Thoracic aorta (tissue), 2 donors: Measurements from ENCODE around the gene C19orf18. TPM values are rescaled to one million over a fixed set of nuclear protein-coding genes. Genes with fewer than 3 reads are reported as not detected.
"Not testable (repeated sequence)": the region's sequence is repeated elsewhere in the genome, so short reads cannot be mapped to it uniquely, and the experiment has no call there.

ENCODE experiments used
- ATAC-seq: fragments of 150-250 bp; one replicate; pipeline ENCODE4 v1.8.0; 2017; ENCODE audit warnings: low read depth; ENCODE audit not compliant: insufficient number of reproducible peaks, low FRiP score
- DNase-seq: peaks from one replicate; pipeline ENCODE4 v3.0.0-alpha.2; 2020; ENCODE audit warnings: low spot score
- H3K27ac ChIP-seq, 2 donors: fragments of 200-600 bp; sonication (generic); 1 replicate in 1 of 2; 2 replicates in 1 of 2; pipeline ENCODE4 v1.5.1; 2016; ENCODE audit warnings: mild to moderate bottlenecking in 2 of 2, moderate library complexity in 2 of 2
- H3K27me3 ChIP-seq: fragments of 200-600 bp; sonication (generic); replicated peaks from 2 replicates; pipeline ENCODE4 v1.6.0; 2016; ENCODE audit warnings: mild to moderate bottlenecking; ENCODE audit not compliant: insufficient read depth
- H3K36me3 ChIP-seq: fragments of 200-600 bp; sonication (generic); one replicate; pipeline ENCODE4 v1.5.1; 2016
- H3K4me1 ChIP-seq, 2 donors: fragments of 200-600 bp; sonication (generic); 1 replicate in 1 of 2; 2 replicates in 1 of 2; pipeline versions ENCODE4 v1.5.1 to v1.6.0; 2016; ENCODE audit warnings: low read depth in 2 of 2, mild to moderate bottlenecking in 1 of 2; ENCODE audit not compliant: control insufficient read depth in 1 of 2
- H3K4me3 ChIP-seq: fragments of 200-600 bp; sonication (generic); 2 replicates; pipeline ENCODE4 v1.5.1; 2016; ENCODE audit warnings: mild to moderate bottlenecking
- H3K9me3 ChIP-seq: fragments of 200-600 bp; sonication (generic); 2 replicates; pipeline ENCODE4 v1.5.1; 2016
- CTCF ChIP-seq: fragments of 200-600 bp; sonication (generic); IDR thresholded peaks from one replicate; pipeline ENCODE4 v1.5.1; 2019; ENCODE audit warnings: antibody characterized with exemption
- total RNA-seq, 2 donors: library from RNA; depleted of rRNA; stranded (reverse); fragments of >200 nt; gene quantifications; one replicate each; pipeline versions ENCODE4 v1.1.0 to v1.2.3, GENCODE V29; 2016

C19orf18 gene
- total RNA-seq, 2 donors from 2014 or later, result not detected

DNA sequence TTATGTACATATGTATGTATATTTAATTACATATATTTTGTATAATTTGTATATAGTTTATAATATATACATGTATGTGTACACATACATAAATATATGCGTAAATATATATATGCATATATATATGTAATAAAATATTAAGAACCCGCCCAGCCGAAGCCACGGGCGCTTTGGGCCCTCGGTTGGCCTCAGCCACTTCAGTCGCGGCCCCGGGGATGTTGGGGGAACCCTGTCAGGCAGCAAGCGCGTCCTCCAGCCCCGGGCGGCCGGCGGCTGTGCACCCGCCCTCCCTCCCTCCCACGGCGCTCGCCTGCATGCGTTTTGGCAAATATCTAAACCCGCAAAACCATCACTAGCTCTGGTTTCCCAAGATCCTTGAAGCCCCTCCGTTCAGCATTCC is 36.2 kb upstream of the C19orf18 start:
- Histone ChIP-seq H3K36me3 (peaks cover 9% of the 10 kb centered on the region), H3K4me3 (no peak overlapping the region), H3K9me3 (peaks cover 75% of the 10 kb centered on the region), H3K27ac (no peak overlapping the region), H3K4me1 (no peaks in the 10 kb centered on the region), H3K27me3 (no peaks in the 10 kb centered on the region)
- ATAC-seq (no peak), DNase-seq (no peak)
- no peak for TF ChIP-seq CTCF

DNA sequence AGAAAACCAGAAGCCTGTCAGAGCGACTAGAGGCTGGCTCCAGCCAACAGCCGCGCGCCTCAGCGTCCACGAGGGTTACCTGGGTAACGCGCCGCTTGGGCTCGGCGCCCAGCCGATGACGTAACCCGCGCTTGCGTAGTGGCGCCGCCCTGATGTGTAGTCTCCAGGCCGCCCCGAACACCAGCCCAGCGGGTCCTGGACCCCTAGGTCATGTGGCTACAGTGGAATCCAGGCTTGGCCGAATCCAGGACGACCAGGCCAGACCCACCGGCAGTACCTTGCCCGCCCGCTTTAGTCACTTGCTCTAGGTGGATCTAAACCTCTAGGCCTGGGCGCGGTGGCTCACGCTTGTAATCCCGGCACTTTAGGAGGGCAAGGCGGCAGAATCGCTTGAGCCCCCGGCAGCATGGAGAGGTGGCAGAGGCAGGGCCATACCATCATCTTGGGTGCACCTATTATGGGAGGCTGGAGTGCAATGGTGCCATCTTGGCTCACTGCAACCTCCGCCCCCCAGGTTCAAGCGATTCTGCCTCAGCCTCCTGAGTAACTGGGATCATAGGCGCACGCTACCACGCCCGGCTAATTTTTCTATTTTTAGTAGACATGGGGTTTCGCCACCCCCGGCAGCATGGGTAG is 35.5 kb upstream of the C19orf18 start:
- peak; percentile 26 for DNase-seq
- peak overlapping the region; percentile 53 for H3K4me3 ChIP-seq

DNA sequence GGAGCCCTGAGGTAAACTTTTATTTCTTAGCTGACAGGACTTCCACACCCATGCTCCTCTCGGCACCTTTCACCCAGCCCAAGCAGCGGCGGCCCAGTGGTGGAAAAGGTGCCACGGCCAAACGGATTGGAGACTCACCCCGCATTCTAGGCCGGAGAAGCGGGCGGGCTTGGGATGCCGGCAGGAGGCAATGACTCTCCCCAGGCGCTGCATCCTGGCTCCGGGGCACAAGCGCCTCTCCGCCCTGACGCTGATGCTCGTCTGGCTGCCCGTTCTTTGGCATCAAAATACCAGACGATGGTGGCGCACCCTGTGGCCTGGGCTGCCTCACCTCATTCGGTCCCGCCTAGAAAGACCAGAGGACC is 34.9 kb upstream of the C19orf18 start:
- Histone ChIP-seq H3K4me1 (no peaks in the 10 kb centered on the region), H3K9me3 (peaks cover 82% of the 10 kb centered on the region), H3K4me3 (peak overlapping the region; percentile 53), H3K36me3 (peaks cover 13% of the 10 kb centered on the region), H3K27ac (no peak overlapping the region), H3K27me3 (no peaks in the 10 kb centered on the region)
- ATAC-seq (no peak), DNase-seq (no peak)
- TF ChIP-seq CTCF, result no peak

More for the DNA sequence above, 35.5 kb upstream of the C19orf18 start:
- H3K9me3 ChIP-seq, result peaks cover 78% of the 10 kb centered on the region
- no peak overlapping the region for H3K27ac ChIP-seq
- no peaks in the 10 kb centered on the region for H3K27me3 ChIP-seq
- no peak for ATAC-seq
- TF ChIP-seq CTCF, result no peak
- peaks cover 9% of the 10 kb centered on the region for H3K36me3 ChIP-seq
- no peaks in the 10 kb centered on the region for H3K4me1 ChIP-seq

GRCh38 chr19:58008877-58009276 is 34.5 kb upstream of the C19orf18 start:
- Histone ChIP-seq H3K36me3 (peaks cover 16% of the 10 kb centered on the region), H3K9me3 (peaks cover 86% of the 10 kb centered on the region)
- H3K4me3 ChIP-seq, H3K27me3 ChIP-seq, DNase-seq, H3K4me1 ChIP-seq, H3K27ac ChIP-seq, ATAC-seq: not testable (repeated sequence)

- Histone ChIP-seq H3K27ac (no peak overlapping the region), H3K9me3 (peaks cover 86% of the 10 kb centered on the region), H3K36me3 (peaks cover 16% of the 10 kb centered on the region), H3K4me1 (peaks cover 0 to 9% of the 10 kb centered on the region in 2 donors), H3K4me3 (no peak overlapping the region), H3K27me3 (no peaks in the 10 kb centered on the region)
- TF ChIP-seq CTCF, result no peak
- DNase-seq (no peak), ATAC-seq (no peak)
Observed at GRCh38 chr19:58007285-58007684, 33.0 kb upstream of the C19orf18 start.
